ENCODE data around the gene PLCB3. TPM values are rescaled to one million over a fixed set of nuclear protein-coding genes. Genes with fewer than 3 reads are reported as not detected.

PLCB3 gene
- total RNA-seq, 1 experiment from 2014 or later, result 12.6 TPM

Other genes starting within 250 kb of the PLCB3 start
- 0.80 and 1.4 TPM in 2 replicates for gene FLRT1, start 215.6 kb upstream of the PLCB3 start, total RNA-seq (2014; rRNA removed; shearing (Covaris generic))
- 4.7 and 5.1 TPM in 2 replicates for gene MACROD1, start 85.4 kb upstream of the PLCB3 start, total RNA-seq (2014; rRNA removed; shearing (Covaris generic))
- gene STIP1, start 65.4 kb upstream of the PLCB3 start, total RNA-seq (2014; rRNA removed; shearing (Covaris generic)), result 258 and 296 TPM in 2 replicates
- not detected in 2 replicates for gene FERMT3, start 44.8 kb upstream of the PLCB3 start, total RNA-seq (2014; rRNA removed; shearing (Covaris generic))
- gene TRPT1, start 25.3 kb upstream of the PLCB3 start, total RNA-seq (2014; rRNA removed; shearing (Covaris generic)), result 56.1 and 62.3 TPM in 2 replicates
- 39.6 and 47.9 TPM in 2 replicates for gene NUDT22, start 25.3 kb upstream of the PLCB3 start, total RNA-seq (2014; rRNA removed; shearing (Covaris generic))
- gene DNAJC4, start 21.0 kb upstream of the PLCB3 start, total RNA-seq (2014; rRNA removed; shearing (Covaris generic)), result 2.5 and 4.5 TPM in 2 replicates
- 28.8 and 51.6 TPM in 2 replicates for gene VEGFB, start 16.9 kb upstream of the PLCB3 start, total RNA-seq (2014; rRNA removed; shearing (Covaris generic))
- 65.7 and 97.7 TPM in 2 replicates for gene FKBP2, start 10.4 kb upstream of the PLCB3 start, total RNA-seq (2014; rRNA removed; shearing (Covaris generic))
- gene PPP1R14B, start 4.6 kb upstream of the PLCB3 start, total RNA-seq (2014; rRNA removed; shearing (Covaris generic)), result 242 and 321 TPM in 2 replicates
- 86.4 and 90.5 TPM in 2 replicates for gene BAD, start 33.1 kb downstream of the PLCB3 start, total RNA-seq (2014; rRNA removed; shearing (Covaris generic))
- gene GPR137, start 34.3 kb downstream of the PLCB3 start, total RNA-seq (2014; rRNA removed; shearing (Covaris generic)), result 20.9 and 23.7 TPM in 2 replicates
- gene KCNK4, start 39.8 kb downstream of the PLCB3 start, total RNA-seq (2014; rRNA removed; shearing (Covaris generic)), result not detected in 2 replicates
- not detected in 2 replicates for gene CATSPERZ, start 48.8 kb downstream of the PLCB3 start, total RNA-seq (2014; rRNA removed; shearing (Covaris generic))
- 16.2 and 28.2 TPM in 2 replicates for gene ESRRA, start 54.0 kb downstream of the PLCB3 start, total RNA-seq (2014; rRNA removed; shearing (Covaris generic))
- gene TRMT112, start 66.0 kb downstream of the PLCB3 start, total RNA-seq (2014; rRNA removed; shearing (Covaris generic)), result 511 and 714 TPM in 2 replicates
- 186 and 206 TPM in 2 replicates for gene PRDX5, start 66.6 kb downstream of the PLCB3 start, total RNA-seq (2014; rRNA removed; shearing (Covaris generic))
- 1.2 and 1.8 TPM in 2 replicates for gene CCDC88B, start 88.7 kb downstream of the PLCB3 start, total RNA-seq (2014; rRNA removed; shearing (Covaris generic))
- 20.4 and 33.2 TPM in 2 replicates for gene RPS6KA4, start 107.6 kb downstream of the PLCB3 start, total RNA-seq (2014; rRNA removed; shearing (Covaris generic))